Suprapubic skin (tissue), 4 donors: ENCODE results near the gene NCK2.

ENCODE experiments used
- EP300 ChIP-seq: sonication (generic); formaldehyde crosslinking; IDR thresholded peaks from one replicate; pipeline ENCODE4 v1.6.1; 2017; ENCODE audit warnings: antibody characterized with exemption
- POLR2AphosphoS5 ChIP-seq, 3 donors: sonication (generic); formaldehyde crosslinking; IDR thresholded peaks; one replicate each; pipeline ENCODE4 v1.6.1; 2017; ENCODE audit warnings: antibody characterized with exemption in 3 of 3

DNA sequence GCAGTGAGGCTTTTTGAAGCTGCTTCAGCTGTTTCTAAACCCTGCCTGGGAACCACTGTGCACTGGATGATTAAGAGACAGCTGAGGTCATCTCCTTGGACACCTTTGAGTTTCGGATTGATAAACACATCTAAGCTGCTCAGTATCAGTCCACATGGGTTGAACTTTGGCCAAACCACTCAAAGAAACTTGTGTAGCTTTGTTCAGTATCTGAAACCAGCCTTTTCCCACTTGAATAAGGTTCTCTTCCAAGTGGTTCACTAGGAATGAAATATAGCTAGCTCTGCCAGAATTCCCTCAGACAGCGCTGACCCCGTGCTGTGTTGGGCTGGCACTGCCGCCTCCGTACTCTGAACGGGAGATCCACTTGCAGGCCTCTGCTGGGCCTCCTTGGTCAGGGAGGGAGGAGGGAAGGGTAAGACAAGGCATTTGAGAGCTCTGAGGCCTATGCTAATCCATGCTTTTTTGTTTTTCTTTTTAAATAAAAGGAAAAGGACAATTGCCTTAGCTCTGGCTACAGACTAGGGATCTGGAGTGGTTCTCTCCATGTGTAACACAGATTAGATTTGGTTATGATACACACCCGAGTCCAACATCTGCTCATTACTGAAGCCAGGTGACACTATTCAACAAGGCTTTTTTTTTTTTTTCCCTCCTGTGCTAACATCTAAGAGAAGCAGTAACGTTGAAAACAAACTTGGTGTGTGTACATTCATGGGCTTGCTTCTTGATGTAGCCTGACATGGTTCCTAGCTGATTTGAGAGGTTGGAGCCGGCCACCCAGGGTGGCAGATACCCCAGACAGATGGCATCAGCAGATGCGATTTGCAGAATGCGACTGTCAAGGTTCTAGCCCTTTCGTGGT lies 67.7 kb downstream of the NCK2 start:
- no peak for TF ChIP-seq EP300
- no peak for TF ChIP-seq POLR2AphosphoS5 (IDR thresholded peaks at IDR 0.05)
